ENCODE measurements around the gene SKA1. TPM values are rescaled to one million over a fixed set of nuclear protein-coding genes. Genes with fewer than 3 reads are reported as not detected.
"Not testable (repeated sequence)": the region's sequence is repeated elsewhere in the genome, so short reads cannot be mapped to it uniquely, and the experiment has no call there.

Gene SKA1
- total RNA-seq, 4 donors from 2014 or later: 0.13 to 0.77 TPM; not detected in 2

GRCh38 chr18:50405582-50406271 lies 30.9 kb downstream of the SKA1 start:
- Histone ChIP-seq H3K9me3 (no peaks in the 10 kb centered on the region), H3K4me3 (no peak overlapping the region), H3K27me3 (peaks cover 73% of the 10 kb centered on the region), H3K4me1 (no peaks in the 10 kb centered on the region), H3K27ac (no peak overlapping the region), H3K36me3 (no peaks in the 10 kb centered on the region)
- no peak for ATAC-seq
- no peak for TF ChIP-seq CTCF (IDR thresholded peaks at IDR 0.05)
- no peak for TF ChIP-seq EP300 (IDR thresholded peaks at IDR 0.05)
- no peak for TF ChIP-seq POLR2A (IDR thresholded peaks at IDR 0.05)
- no peak for TF ChIP-seq POLR2AphosphoS5 (IDR thresholded peaks at IDR 0.05)
- 44 to 61% methylated on average over 10 to 12 of the region's 17 CpGs for WGBS, 2 donors (ENCODE audit: low coverage in 1 of 2)

- no peaks in the 10 kb centered on the region for H3K4me1 ChIP-seq
- no peak overlapping the region for H3K4me3 ChIP-seq
- TF ChIP-seq EP300 (IDR thresholded peaks at IDR 0.05): no peak
- TF ChIP-seq POLR2AphosphoS5 (IDR thresholded peaks at IDR 0.05): no peak
- TF ChIP-seq CTCF (IDR thresholded peaks at IDR 0.05): no peak
- no peak for TF ChIP-seq POLR2A (IDR thresholded peaks at IDR 0.05)
- H3K36me3 ChIP-seq: no peaks in the 10 kb centered on the region
- ATAC-seq: no peak
- H3K9me3 ChIP-seq: no peaks in the 10 kb centered on the region
- H3K27ac ChIP-seq: no peak overlapping the region
- 45 to 100% methylated on average over 1 to 5 of the region's 5 CpGs for WGBS, 2 donors (ENCODE audit: low coverage in 1 of 2)
- peaks cover 44% of the 10 kb centered on the region for H3K27me3 ChIP-seq
Observed at GRCh38 chr18:50409236-50409635, 34.4 kb downstream of the SKA1 start.

GRCh38 chr18:50410008-50410407 lies 35.2 kb downstream of the SKA1 start:
- TF ChIP-seq POLR2A (IDR thresholded peaks at IDR 0.05) (no peak), EP300 (IDR thresholded peaks at IDR 0.05) (no peak), POLR2AphosphoS5 (IDR thresholded peaks at IDR 0.05) (no peak), CTCF (IDR thresholded peaks at IDR 0.05) (no peak)
- H3K27ac ChIP-seq: no peak overlapping the region
- 53 to 75% methylated on average over 4 of the region's 4 CpGs for WGBS, 2 donors (ENCODE audit: low coverage in 1 of 2)
- H3K36me3 ChIP-seq: no peaks in the 10 kb centered on the region
- ATAC-seq: no peak
- no peak overlapping the region for H3K4me3 ChIP-seq
- H3K9me3 ChIP-seq: no peaks in the 10 kb centered on the region
- H3K27me3 ChIP-seq: peaks cover 44% of the 10 kb centered on the region
- H3K4me1 ChIP-seq: no peaks in the 10 kb centered on the region

GRCh38 chr18:50410894-50411293 lies 36.0 kb downstream of the SKA1 start:
- no peak overlapping the region for H3K4me3 ChIP-seq
- no peaks in the 10 kb centered on the region for H3K4me1 ChIP-seq
- peaks cover 36% of the 10 kb centered on the region for H3K27me3 ChIP-seq
- no peaks in the 10 kb centered on the region for H3K9me3 ChIP-seq
- no peak overlapping the region for H3K27ac ChIP-seq
- no peaks in the 10 kb centered on the region for H3K36me3 ChIP-seq
- TF ChIP-seq EP300 (IDR thresholded peaks at IDR 0.05) (no peak), POLR2AphosphoS5 (IDR thresholded peaks at IDR 0.05) (no peak), POLR2A (IDR thresholded peaks at IDR 0.05) (no peak), CTCF (IDR thresholded peaks at IDR 0.05) (no peak)
- WGBS, 2 donors (ENCODE audit: low coverage in 1 of 2): 24 to 45% methylated on average over 1 of the region's 1 CpG
- ATAC-seq: no peak

- 80% methylated on average over 1 of the region's 3 CpGs; no CpG with 5 or more reads in 1 of the 2 donors for WGBS, 2 donors (ENCODE audit: low coverage in 1 of 2)
- peaks cover 17% of the 10 kb centered on the region for H3K27me3 ChIP-seq
- peaks cover 0 to 17% (median 0%) of the 10 kb centered on the region in 3 donors for H3K9me3 ChIP-seq
- H3K4me3 ChIP-seq, H3K36me3 ChIP-seq, H3K4me1 ChIP-seq, H3K27ac ChIP-seq, ATAC-seq: not testable (repeated sequence)
Observed at GRCh38 chr18:50416832-50417231, 42.0 kb downstream of the SKA1 start.

GRCh38 chr18:50417705-50418104 lies 42.9 kb downstream of the SKA1 start:
- not testable (repeated sequence) for H3K27ac ChIP-seq, H3K4me3 ChIP-seq, H3K36me3 ChIP-seq, ATAC-seq, H3K4me1 ChIP-seq
- WGBS, 2 donors (ENCODE audit: low coverage in 1 of 2): no CpG with 5 or more reads among the region's 21 CpGs
- peaks cover 0 to 17% (median 0%) of the 10 kb centered on the region in 3 donors for H3K9me3 ChIP-seq
- H3K27me3 ChIP-seq: peaks cover 17% of the 10 kb centered on the region

Data from gastroesophageal sphincter (tissue), 4 donors.